IPS DF 6.9 (cell line): ENCODE data around the gene VPS9D1.
A peak's percentile ranks its signal among the peaks of the same experiment; 100 is the strongest.

Source experiments
- DNase-seq: peaks from one replicate; pipeline ENCODE4 v3.0.0-alpha.2; 2013; ENCODE audit warnings: low read depth, low spot score
- H3K27ac ChIP-seq: one replicate; pipeline ENCODE4 v1.5.1; 2013; ENCODE audit warnings: low read length, control low read depth
- H3K27me3 ChIP-seq: 2 replicates; pipeline ENCODE4 v1.6.1; 2013; ENCODE audit warnings: mild to moderate bottlenecking, low read length; ENCODE audit not compliant: control insufficient read depth, insufficient read depth
- H3K36me3 ChIP-seq: 2 replicates; pipeline ENCODE4 v1.6.1; 2013; ENCODE audit warnings: low read length; ENCODE audit not compliant: control insufficient read depth, insufficient read depth
- H3K4me1 ChIP-seq: 2 replicates; pipeline ENCODE4 v1.6.1; 2013; ENCODE audit warnings: low read length; ENCODE audit not compliant: control insufficient read depth, insufficient read depth
- H3K4me3 ChIP-seq: 2 replicates; pipeline ENCODE4 v1.5.1; 2013; ENCODE audit warnings: mild to moderate bottlenecking, low read length
- H3K9me3 ChIP-seq: 2 replicates; pipeline ENCODE4 v1.6.1; 2013; ENCODE audit warnings: low read length, inconsistent platforms; ENCODE audit not compliant: control insufficient read depth, insufficient read depth
- WGBS: extraction: QIAGEN DNeasy Blood & Tissue Kit; methylation state at CpG from one replicate; pipeline ENCODE4 v1.1.7; 2013; ENCODE audit warnings: mixed read lengths, missing lambda C conversion rate; ENCODE audit not compliant: insufficient read length, insufficient coverage; 5-methylcytosine and 5-hydroxymethylcytosine counted together

The VPS9D1 gene

GRCh38 chr16:89720813-89721545, at the start of gene VPS9D1, which contains the start of gene ZNF276:
TSS of gene VPS9D1 (minus strand) at chr16:89720898. CDS start at chr16:89720861, 37 bp downstream.
TSS of gene ZNF276 (plus strand) at chr16:89721537. CDS start at chr16:89721641, 104 bp downstream.
- no CpG with 5 or more reads among the region's 103 CpGs for WGBS
- H3K27ac ChIP-seq = no peak within 1 kb of the TSS
- peaks cover 3% of the 10 kb centered on the region for H3K4me1 ChIP-seq

GRCh38 chr16:89770367-89770766, 49.7 kb upstream of the VPS9D1 start:
- no peak for DNase-seq
- no peak overlapping the region for H3K27ac ChIP-seq
- no peaks in the 10 kb centered on the region for H3K9me3 ChIP-seq
- H3K4me3 ChIP-seq = no peak overlapping the region
- no peaks in the 10 kb centered on the region; the same call in 1 of the 2 replicates for H3K4me1 ChIP-seq
- no CpG with 5 or more reads among the region's 16 CpGs for WGBS
- peaks cover 53% of the 10 kb centered on the region for H3K36me3 ChIP-seq
- H3K27me3 ChIP-seq = no peaks in the 10 kb centered on the region

More at GRCh38 chr16:89720813-89721545, at the start of gene VPS9D1, which contains the start of gene ZNF276:
- H3K36me3 ChIP-seq = no peaks in the 10 kb centered on the region; the same call in 1 of the 2 replicates
- H3K4me3 ChIP-seq = peak within 1 kb of the TSS; percentile 78
- DNase-seq = no peak
- peaks cover 3% of the 10 kb centered on the region; the same call in 1 of the 2 replicates for H3K27me3 ChIP-seq
- no peaks in the 10 kb centered on the region for H3K9me3 ChIP-seq

- Histone ChIP-seq H3K4me3 (no peak overlapping the region), H3K9me3 (no peaks in the 10 kb centered on the region), H3K27ac (no peak overlapping the region), H3K4me1 (no peaks in the 10 kb centered on the region; the same call in 1 of the 2 replicates), H3K36me3 (peaks cover 42% of the 10 kb centered on the region), H3K27me3 (no peaks in the 10 kb centered on the region)
- DNase-seq = no peak
- WGBS = no CpG with 5 or more reads among the region's 10 CpGs
Observed at GRCh38 chr16:89765292-89765830, 44.7 kb upstream of the VPS9D1 start.

- Histone ChIP-seq H3K9me3 (no peaks in the 10 kb centered on the region), H3K4me3 (no peak overlapping the region), H3K36me3 (peaks cover 40% of the 10 kb centered on the region), H3K4me1 (no peaks in the 10 kb centered on the region; the same call in 1 of the 2 replicates), H3K27me3 (no peaks in the 10 kb centered on the region), H3K27ac (no peak overlapping the region)
- WGBS = no CpG with 5 or more reads among the region's 18 CpGs
- no peak for DNase-seq
Observed at GRCh38 chr16:89764711-89765201, 44.1 kb upstream of the VPS9D1 start.

GRCh38 chr16:89761304-89761922, 40.7 kb upstream of the VPS9D1 start:
- Histone ChIP-seq H3K27me3 (no peaks in the 10 kb centered on the region), H3K4me1 (no peaks in the 10 kb centered on the region; the same call in 1 of the 2 replicates), H3K9me3 (no peaks in the 10 kb centered on the region), H3K27ac (no peak overlapping the region), H3K4me3 (no peak overlapping the region), H3K36me3 (peaks cover 43% of the 10 kb centered on the region)
- WGBS = no CpG with 5 or more reads among the region's 17 CpGs
- DNase-seq = no peak

GRCh38 chr16:89759746-89760340, 39.1 kb upstream of the VPS9D1 start:
- Histone ChIP-seq H3K9me3 (no peaks in the 10 kb centered on the region), H3K36me3 (peaks cover 40% of the 10 kb centered on the region), H3K4me3 (no peak overlapping the region), H3K27ac (no peak overlapping the region), H3K27me3 (no peaks in the 10 kb centered on the region), H3K4me1 (no peaks in the 10 kb centered on the region)
- no peak for DNase-seq
- WGBS = no CpG with 5 or more reads among the region's 26 CpGs

GRCh38 chr16:89749637-89750036, 28.9 kb upstream of the VPS9D1 start:
- H3K9me3 ChIP-seq = no peaks in the 10 kb centered on the region
- peaks cover 30% of the 10 kb centered on the region for H3K36me3 ChIP-seq
- no CpG with 5 or more reads among the region's 10 CpGs for WGBS
- no peak overlapping the region for H3K4me3 ChIP-seq
- DNase-seq = no peak
- no peaks in the 10 kb centered on the region for H3K4me1 ChIP-seq
- H3K27me3 ChIP-seq = no peaks in the 10 kb centered on the region
- no peak overlapping the region for H3K27ac ChIP-seq

GRCh38 chr16:89748921-89749320, 28.2 kb upstream of the VPS9D1 start:
- no peak overlapping the region for H3K4me3 ChIP-seq
- DNase-seq = no peak
- H3K27me3 ChIP-seq = no peaks in the 10 kb centered on the region
- H3K36me3 ChIP-seq = peaks cover 32% of the 10 kb centered on the region
- no peak overlapping the region for H3K27ac ChIP-seq
- no CpG with 5 or more reads among the region's 11 CpGs for WGBS
- no peaks in the 10 kb centered on the region for H3K4me1 ChIP-seq
- H3K9me3 ChIP-seq = no peaks in the 10 kb centered on the region

- Histone ChIP-seq H3K4me3 (no peak overlapping the region), H3K36me3 (peaks cover 33% of the 10 kb centered on the region), H3K27me3 (no peaks in the 10 kb centered on the region), H3K4me1 (no peaks in the 10 kb centered on the region), H3K27ac (no peak overlapping the region), H3K9me3 (no peaks in the 10 kb centered on the region)
- WGBS = no CpG with 5 or more reads among the region's 9 CpGs
- DNase-seq = no peak
Observed at GRCh38 chr16:89748076-89748475, 27.4 kb upstream of the VPS9D1 start.

GRCh38 chr16:89746043-89746442, 25.3 kb upstream of the VPS9D1 start:
- no peak for DNase-seq
- Histone ChIP-seq H3K36me3 (peaks cover 40% of the 10 kb centered on the region), H3K9me3 (no peaks in the 10 kb centered on the region), H3K27ac (no peak overlapping the region), H3K4me1 (no peaks in the 10 kb centered on the region), H3K4me3 (no peak overlapping the region), H3K27me3 (no peaks in the 10 kb centered on the region)
- no CpG with 5 or more reads among the region's 15 CpGs for WGBS
